GM12872 (cell line): ENCODE measurements around the gene KDM4B.

Experiments used
- TF ChIP-seq, protein P1 (sequence below): IDR thresholded peaks from 3 replicates; pipeline ENCODE4 v1.5.1; 2011; ENCODE audit warnings: low read depth, mild to moderate bottlenecking, low read length, moderate library complexity; ENCODE audit not compliant: insufficient read depth

The KDM4B gene

DNA sequence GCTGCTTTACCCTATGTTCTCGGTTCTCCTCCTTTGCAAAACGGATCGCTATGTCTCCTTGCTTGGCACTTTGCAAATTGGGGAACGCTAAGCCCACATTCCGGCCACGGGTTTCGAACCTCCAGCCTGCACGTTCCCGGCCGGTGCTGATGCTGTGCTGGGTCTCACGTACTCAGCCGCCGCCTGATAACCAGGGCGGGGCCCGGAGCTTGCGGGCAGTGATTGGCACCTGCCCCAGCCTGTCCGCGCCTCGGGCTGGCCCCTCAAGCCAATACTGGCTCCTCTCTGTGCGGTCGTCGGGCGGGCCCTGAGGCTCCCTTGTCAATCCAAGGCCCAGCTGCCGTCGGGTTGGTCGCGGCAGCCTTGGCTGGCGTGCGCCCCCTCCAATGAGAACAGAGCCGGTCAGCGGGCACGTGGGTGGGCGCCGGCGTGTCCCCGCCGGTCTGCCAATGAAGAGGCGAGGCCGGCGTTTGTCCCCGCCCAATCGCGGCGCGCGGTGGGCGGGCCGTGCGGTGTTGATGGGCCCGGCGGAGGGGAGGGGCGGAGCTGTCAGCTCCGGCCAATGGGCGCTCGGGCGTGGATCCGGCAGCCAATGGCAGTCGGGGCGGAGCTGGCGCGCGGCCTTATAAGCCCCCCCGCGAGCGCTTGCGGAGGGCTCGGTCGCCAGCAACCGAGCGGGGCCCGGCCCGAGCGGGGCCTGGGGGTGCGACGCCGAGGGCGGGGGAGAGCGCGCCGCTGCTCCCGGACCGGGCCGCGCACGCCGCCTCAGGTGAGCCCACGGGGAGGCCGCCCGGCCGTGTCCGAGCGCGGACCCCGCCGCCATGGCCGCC is at the start of gene KDM4B:
Gene KDM4B (plus strand): TSS at position 652 of the 830 bp plus-strand sequence. CDS start 63,778 bp downstream, outside the sequence.
- TF ChIP-seq, protein P1, sequence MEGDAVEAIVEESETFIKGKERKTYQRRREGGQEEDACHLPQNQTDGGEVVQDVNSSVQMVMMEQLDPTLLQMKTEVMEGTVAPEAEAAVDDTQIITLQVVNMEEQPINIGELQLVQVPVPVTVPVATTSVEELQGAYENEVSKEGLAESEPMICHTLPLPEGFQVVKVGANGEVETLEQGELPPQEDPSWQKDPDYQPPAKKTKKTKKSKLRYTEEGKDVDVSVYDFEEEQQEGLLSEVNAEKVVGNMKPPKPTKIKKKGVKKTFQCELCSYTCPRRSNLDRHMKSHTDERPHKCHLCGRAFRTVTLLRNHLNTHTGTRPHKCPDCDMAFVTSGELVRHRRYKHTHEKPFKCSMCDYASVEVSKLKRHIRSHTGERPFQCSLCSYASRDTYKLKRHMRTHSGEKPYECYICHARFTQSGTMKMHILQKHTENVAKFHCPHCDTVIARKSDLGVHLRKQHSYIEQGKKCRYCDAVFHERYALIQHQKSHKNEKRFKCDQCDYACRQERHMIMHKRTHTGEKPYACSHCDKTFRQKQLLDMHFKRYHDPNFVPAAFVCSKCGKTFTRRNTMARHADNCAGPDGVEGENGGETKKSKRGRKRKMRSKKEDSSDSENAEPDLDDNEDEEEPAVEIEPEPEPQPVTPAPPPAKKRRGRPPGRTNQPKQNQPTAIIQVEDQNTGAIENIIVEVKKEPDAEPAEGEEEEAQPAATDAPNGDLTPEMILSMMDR = no peak

GRCh38 chr19:4922530-4923275 is 46.2 kb upstream of the KDM4B start:
- TF ChIP-seq, protein P1 = no peak

- TF ChIP-seq, protein P1 = no peak
These were observed 45.6 kb upstream of the KDM4B start for GRCh38 chr19:4923276-4923747.

GRCh38 chr19:4929186-4929585 is 39.7 kb upstream of the KDM4B start:
- TF ChIP-seq, protein P1 = no peak

DNA sequence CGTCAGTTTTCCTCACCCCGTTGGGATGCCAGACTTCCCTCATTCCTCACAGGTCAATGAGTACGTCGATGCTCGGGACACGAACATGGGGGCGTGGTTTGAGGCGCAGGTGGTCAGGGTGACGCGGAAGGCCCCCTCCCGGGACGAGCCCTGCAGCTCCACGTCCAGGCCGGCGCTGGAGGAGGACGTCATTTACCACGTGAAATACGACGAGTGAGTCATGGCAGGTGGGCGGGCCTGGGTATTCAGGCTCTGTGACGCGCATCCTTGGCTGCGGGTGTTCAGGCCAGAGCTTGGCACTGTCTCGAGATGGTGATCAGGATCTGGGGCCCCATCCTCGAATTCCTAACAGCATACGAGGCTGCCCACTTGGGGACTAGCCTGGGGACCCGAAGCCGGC is 38.2 kb upstream of the KDM4B start:
- TF ChIP-seq, protein P1 = no peak

DNA sequence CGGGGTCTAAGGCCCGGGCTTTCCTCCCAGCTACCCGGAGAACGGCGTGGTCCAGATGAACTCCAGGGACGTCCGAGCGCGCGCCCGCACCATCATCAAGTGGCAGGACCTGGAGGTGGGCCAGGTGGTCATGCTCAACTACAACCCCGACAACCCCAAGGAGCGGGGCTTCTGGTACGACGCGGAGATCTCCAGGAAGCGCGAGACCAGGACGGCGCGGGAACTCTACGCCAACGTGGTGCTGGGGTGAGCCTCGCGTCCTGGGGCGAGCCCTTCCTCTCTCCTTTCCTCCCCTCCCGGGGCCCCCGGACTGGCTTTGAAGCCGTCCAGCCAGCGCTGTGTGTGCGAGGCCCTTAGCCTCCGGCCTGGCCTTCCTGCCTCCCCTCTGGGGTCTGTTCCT is 36.2 kb upstream of the KDM4B start:
- TF ChIP-seq, protein P1 = no peak

DNA sequence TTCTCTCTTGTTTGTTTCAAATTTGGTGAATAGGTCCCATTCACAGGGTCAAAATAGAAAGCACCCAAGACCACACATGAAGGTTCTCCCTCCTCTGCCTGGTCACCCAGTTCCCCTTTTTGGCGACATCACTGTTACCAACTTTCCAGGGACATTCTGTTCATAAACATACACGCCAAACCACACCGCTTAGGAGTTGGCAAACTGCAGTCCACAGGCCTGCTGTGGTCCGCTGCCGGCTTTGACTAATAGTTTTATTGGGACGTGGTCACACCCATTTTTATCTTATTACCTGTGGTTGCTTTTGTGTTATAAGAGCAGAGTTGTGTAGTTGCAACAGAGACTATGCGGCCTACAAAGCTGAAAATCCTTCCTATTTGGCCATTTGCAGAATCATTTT is 35.4 kb upstream of the KDM4B start:
- TF ChIP-seq, protein P1 = no peak
